Adrenal gland (tissue), 5 donors: ENCODE data around the gene VGLL2.

Source experiments
- CTCF ChIP-seq, 6 experiments: fragments of 450-650 bp in 4 of 6; fragments of 200-600 bp in 2 of 6; sonication (generic) in 1 of 6; IDR thresholded peaks; 1 replicate in 5 of 6; 2 replicates in 1 of 6; pipeline versions ENCODE4 v1.5.1 to v1.8.0; 2016 to 2021; ENCODE audit warnings: antibody characterized with exemption in 6 of 6, mild to moderate bottlenecking in 2 of 6, moderate library complexity in 1 of 6
- POLR2A ChIP-seq, 2 donors: fragments of 450-650 bp; IDR thresholded peaks; one replicate each; pipeline ENCODE4 v1.6.1; 2017; ENCODE audit warnings: antibody characterized with exemption in 2 of 2, mild to moderate bottlenecking in 2 of 2, moderate library complexity in 1 of 2
- donor health status: DM: no; HTN: no; CAD: no.

GRCh38 chr6:117263353-117263927 lies 1.9 kb upstream of the VGLL2 start:
- TF ChIP-seq CTCF (IDR thresholded peaks at IDR 0.05) (no peak), POLR2A (IDR thresholded peaks at IDR 0.05) (no peak)
